IMR-90 (cell line): Measurements from ENCODE around the gene ARHGAP32. TPM values are rescaled to one million over a fixed set of nuclear protein-coding genes. Genes with fewer than 3 reads are reported as not detected.

ENCODE experiments used
- ATAC-seq: fragments of 200-7000 bp; cut with Tn5 transposase; 2 replicates; pipeline ENCODE4 v1.9.1; 2020; ENCODE audit warnings: low read depth, mild to moderate bottlenecking, moderate library complexity
- BruUV-seq: library from RNA; stranded (reverse); fragments of 400-500 nt; replicated peaks from 2 replicates; lab custom pipeline; 2021; lab: Mats Ljungman, UMichigan
- CTCF ChIA-PET: fragments of 300-600 bp; formaldehyde crosslinking; extraction: SDS; loops from one replicate; lab custom pipeline; 2021; ENCODE audit warnings: antibody characterized with exemption; lab: Yijun Ruan, JAX
- POLR2A ChIA-PET: fragments of 300-600 bp; sonication (Branson Sonifier 250); formaldehyde crosslinking; loops from one replicate; lab custom pipeline; 2022; ENCODE audit warnings: antibody characterized with exemption; ENCODE audit not compliant: unreplicated experiment; lab: Charles Lee
- DNase-seq: peaks from one replicate; pipeline ENCODE4 v3.0.0; 2013
- H2AFZ ChIP-seq: replicated peaks from 2 replicates; pipeline ENCODE3; 2013; ENCODE audit warnings: low read length, mild to moderate bottlenecking; ENCODE audit not compliant: poor library complexity
- H2AK5ac ChIP-seq: 2 replicates; pipeline ENCODE4 v1.6.1; 2013; ENCODE audit warnings: low read depth, low read length, inconsistent platforms
- H2AK9ac ChIP-seq: replicated peaks from 2 replicates; pipeline ENCODE3; 2013; ENCODE audit warnings: mild to moderate bottlenecking, low read depth, low read length, moderate library complexity; ENCODE audit not compliant: poor library complexity
- H2BK120ac ChIP-seq: 2 replicates; pipeline ENCODE4 v1.6.1; 2013; ENCODE audit warnings: low read depth, low read length, inconsistent platforms
- H2BK15ac ChIP-seq: 3 replicates; pipeline ENCODE4 v1.6.1; 2013; ENCODE audit warnings: low read depth, low read length, inconsistent platforms
- H2BK20ac ChIP-seq: 2 replicates; pipeline ENCODE4 v1.6.1; 2013; ENCODE audit warnings: low read depth, mild to moderate bottlenecking, inconsistent platforms, low read length, moderate library complexity
- H2BK5ac ChIP-seq: 2 replicates; pipeline ENCODE4 v1.6.1; 2013; ENCODE audit warnings: mild to moderate bottlenecking, low read depth, low read length, inconsistent platforms; ENCODE audit not compliant: poor library complexity, severe bottlenecking
- H3K14ac ChIP-seq: replicated peaks from 2 replicates; pipeline ENCODE4 v1.6.1; 2013; ENCODE audit warnings: low read depth, low read length, inconsistent platforms
- H3K18ac ChIP-seq: 2 replicates; pipeline ENCODE4 v1.6.1; 2013; ENCODE audit warnings: low read depth, low read length, control low read depth
- H3K23ac ChIP-seq: 2 replicates; pipeline ENCODE4 v1.6.1; 2013; ENCODE audit warnings: low read depth, low read length, inconsistent platforms
- H3K27ac ChIP-seq: 2 replicates; pipeline ENCODE4 v1.5.1; 2013; ENCODE audit warnings: mild to moderate bottlenecking, control low read depth, low read length; ENCODE audit not compliant: insufficient read depth
- H3K27me3 ChIP-seq: 2 replicates; pipeline ENCODE4 v1.6.1; 2013; ENCODE audit warnings: low read length; ENCODE audit not compliant: control insufficient read depth, insufficient read depth
- H3K36me3 ChIP-seq: 2 replicates; pipeline ENCODE4 v1.6.1; 2013; ENCODE audit warnings: low read length, mixed read lengths; ENCODE audit not compliant: control insufficient read depth, insufficient read depth
- H3K4ac ChIP-seq: 2 replicates; pipeline ENCODE4 v1.6.1; 2013; ENCODE audit warnings: low read depth, low read length, inconsistent platforms
- H3K4me1 ChIP-seq: 2 replicates; pipeline ENCODE4 v1.6.1; 2013; ENCODE audit warnings: low read length, mixed read lengths; ENCODE audit not compliant: control insufficient read depth, insufficient read depth
- H3K4me2 ChIP-seq: 2 replicates; pipeline ENCODE4 v1.6.1; 2013; ENCODE audit warnings: low read depth, mild to moderate bottlenecking, control low read depth, low read length, moderate library complexity
- H3K4me3 ChIP-seq: 2 replicates; pipeline ENCODE4 v1.5.1; 2013; ENCODE audit warnings: low read depth, mild to moderate bottlenecking, control low read depth, low read length, moderate library complexity; ENCODE audit not compliant: insufficient read depth
- H3K56ac ChIP-seq: 2 replicates; pipeline ENCODE4 v1.6.1; 2013; ENCODE audit warnings: low read length, inconsistent platforms; ENCODE audit not compliant: insufficient read depth; ENCODE audit errors: extremely low read depth
- H3K79me1 ChIP-seq, 2 experiments: 2 replicates each; pipeline ENCODE4 v1.6.1; 2013; ENCODE audit warnings: low read length in 2 of 2, inconsistent platforms in 1 of 2, low read depth in 1 of 2
- H3K9ac ChIP-seq: 2 replicates; pipeline ENCODE4 v1.6.1; 2013; ENCODE audit warnings: low read depth, low read length, control low read depth
- H3K9me1 ChIP-seq: 2 replicates; pipeline ENCODE4 v1.6.1; 2013; ENCODE audit warnings: low read length, inconsistent platforms; ENCODE audit not compliant: insufficient read depth
- H3K9me3 ChIP-seq: 2 replicates; pipeline ENCODE4 v1.6.1; 2013; ENCODE audit warnings: low read length; ENCODE audit not compliant: control insufficient read depth, insufficient read depth
- H4K20me1 ChIP-seq: 2 replicates; pipeline ENCODE4 v1.6.1; 2013; ENCODE audit warnings: low read length, inconsistent platforms; ENCODE audit not compliant: insufficient read depth
- H4K5ac ChIP-seq: 2 replicates; pipeline ENCODE4 v1.6.1; 2013; ENCODE audit warnings: mild to moderate bottlenecking, low read depth, low read length, control low read depth
- H4K8ac ChIP-seq, 2 experiments: 2 replicates each; pipeline ENCODE4 v1.6.1; 2013; ENCODE audit warnings: low read depth in 2 of 2, low read length in 2 of 2, control low read depth in 1 of 2, inconsistent platforms in 1 of 2
- H4K91ac ChIP-seq: 2 replicates; pipeline ENCODE4 v1.6.1; 2013; ENCODE audit warnings: low read depth, low read length, inconsistent platforms; ENCODE audit not compliant: insufficient read depth
- BHLHE40 ChIP-seq: fragments of 150-350 bp; IDR thresholded peaks from 2 replicates; pipeline ENCODE4 v1.6.1; 2016; ENCODE audit warnings: mild to moderate bottlenecking, low read depth, low read length
- CEBPB ChIP-seq: IDR thresholded peaks from 2 replicates; pipeline ENCODE4 v1.6.1; 2012; ENCODE audit warnings: low read depth, low read length, improper control_type of control experiment
- CHD1 ChIP-seq: IDR thresholded peaks from 2 replicates; pipeline ENCODE4 v1.6.1; 2012; ENCODE audit warnings: low read depth, low read length, improper control_type of control experiment
- FOS ChIP-seq: fragments of 150-350 bp; IDR thresholded peaks from 2 replicates; pipeline ENCODE4 v1.6.1; 2016; ENCODE audit warnings: low read depth, low read length
- MAFK ChIP-seq: IDR thresholded peaks from 2 replicates; pipeline ENCODE4 v1.6.1; 2012; ENCODE audit warnings: low read depth, low read length, improper control_type of control experiment
- MAZ ChIP-seq: IDR thresholded peaks from 2 replicates; pipeline ENCODE4 v1.6.1; 2012; ENCODE audit warnings: low read depth, mild to moderate bottlenecking, low read length, improper control_type of control experiment, moderate library complexity, borderline replicate concordance
- MXI1 ChIP-seq: IDR thresholded peaks from 2 replicates; pipeline ENCODE4 v1.6.1; 2012; ENCODE audit warnings: low read depth, mild to moderate bottlenecking, low read length, moderate library complexity, borderline replicate concordance
- NFE2L2 ChIP-seq: fragments of 150-350 bp; IDR thresholded peaks from 2 replicates; pipeline ENCODE4 v1.6.1; 2016; ENCODE audit warnings: low read depth, mild to moderate bottlenecking, low read length
- POLR2A ChIP-seq: IDR thresholded peaks from 2 replicates; pipeline ENCODE4 v1.6.1; 2012; ENCODE audit warnings: mild to moderate bottlenecking, low read depth, low read length
- RAD21 ChIP-seq: IDR thresholded peaks from 2 replicates; pipeline ENCODE4 v1.6.1; 2012; ENCODE audit warnings: low read length, improper control_type of control experiment
- RCOR1 ChIP-seq: IDR thresholded peaks from 2 replicates; pipeline ENCODE4 v1.6.1; 2012; ENCODE audit warnings: mild to moderate bottlenecking, low read length, improper control_type of control experiment; ENCODE audit not compliant: insufficient replicate concordance
- RFX5 ChIP-seq: IDR thresholded peaks from 2 replicates; pipeline ENCODE4 v1.8.0; 2012; ENCODE audit warnings: low read depth, mild to moderate bottlenecking, low read length, moderate library complexity
- SMC3 ChIP-seq: fragments of 150-350 bp; IDR thresholded peaks from 2 replicates; pipeline ENCODE4 v1.6.1; 2016; ENCODE audit warnings: low read depth, mild to moderate bottlenecking, antibody characterized with exemption, low read length, moderate library complexity
- WGBS, 2 experiments: methylation state at CpG; one replicate each; pipeline versions ENCODE4 v1.1.5 to v1.1.7; 2013; ENCODE audit warnings: missing lambda C conversion rate in 2 of 2; ENCODE audit not compliant: insufficient read length in 1 of 2; ENCODE audit errors: extremely low coverage in 2 of 2; 5-methylcytosine and 5-hydroxymethylcytosine counted together
- dilution Hi-C: fragments of 300-500 bp; cut with HindIII; formaldehyde crosslinking; loops from one replicate; pipeline ENCODE4 v1.14.3; 2018; ENCODE audit warnings: low sequenced_read_pairs; ENCODE audit not compliant: unreplicated experiment
- in situ Hi-C: fragments of 300-500 bp; cut with MboI; formaldehyde crosslinking; loops from 3 replicates; pipeline ENCODE4 v1.14.3; 2019; ENCODE audit warnings: low sequenced_read_pairs, inconsistent platforms, mixed read lengths
- intact Hi-C: fragments of 100-400 bp; cut with micrococcal nuclease; formaldehyde crosslinking; loops from 2 replicates; pipeline ENCODE4 v1.10.0; 2022
- polyA plus RNA-seq, 3 experiments: library from polyadenylated mRNA; depleted of rRNA; stranded (reverse); fragments of >200 nt; gene quantifications; 2 replicates each; pipeline ENCODE4 v1.2.3, GENCODE V29; 2012; ENCODE audit warnings: low replicate concordance in 1 of 3
- total RNA-seq: library from RNA; depleted of rRNA; stranded (reverse); fragments of >200 nt; gene quantifications from 2 replicates; pipeline ENCODE4 v1.2.3, GENCODE V29; 2012
- TF ChIP-seq, protein P1 (sequence below): fragments of 150-350 bp; IDR thresholded peaks from 2 replicates; pipeline ENCODE4 v1.6.1; 2017; ENCODE audit warnings: mild to moderate bottlenecking, antibody characterized with exemption, low read length, low read depth
- TF ChIP-seq, protein P2 (sequence below): fragments of 150-350 bp; IDR thresholded peaks from 2 replicates; pipeline ENCODE4 v1.6.1; 2016; ENCODE audit warnings: low read depth, mild to moderate bottlenecking, low read length, moderate library complexity, borderline replicate concordance
- TF ChIP-seq, protein P3 (sequence below): conservative IDR thresholded peaks from 2 replicates; pipeline ENCODE4 v1.5.1; 2012; ENCODE audit warnings: mild to moderate bottlenecking, low read depth, low read length, improper control_type of control experiment

The ARHGAP32 gene
- total and polyA plus RNA-seq, 2 of the 4 experiments (the other 2 are of a cell fraction): 4.1 to 8.4 TPM

DNA sequence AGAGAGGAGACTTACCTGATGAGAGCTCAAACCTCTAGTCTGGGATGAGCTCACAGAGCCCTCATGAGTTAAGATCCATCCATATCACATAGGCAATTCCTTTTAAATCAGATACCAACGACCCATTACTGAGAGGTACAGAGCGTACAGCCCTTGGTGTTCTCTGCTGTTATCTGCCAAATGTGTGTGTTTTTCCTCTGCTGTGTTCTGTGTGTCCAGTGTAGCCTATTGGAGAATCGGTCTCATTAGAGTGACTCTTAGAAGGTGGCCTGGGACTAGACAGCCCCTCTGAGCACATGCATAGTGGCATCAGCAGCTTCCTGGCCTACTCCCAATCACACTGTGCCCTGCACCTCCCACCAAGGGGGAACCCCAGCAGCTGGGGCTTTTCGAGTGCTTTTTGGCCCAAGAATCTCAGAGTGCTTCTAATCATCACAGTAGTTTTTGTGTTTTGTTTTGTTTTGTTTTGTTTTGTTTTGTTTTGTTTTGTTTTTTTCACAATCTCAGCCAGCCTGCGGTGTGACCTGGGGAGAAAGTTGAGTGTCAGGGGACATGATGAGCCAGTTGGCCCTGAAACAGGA, 274.9 kb downstream of the ARHGAP32 start:
- no peak overlapping the region for H3K4me3 ChIP-seq
- no peak overlapping the region for H4K91ac ChIP-seq
- no peak overlapping the region for H3K4ac ChIP-seq
- H3K9me1 ChIP-seq: no peaks in the 10 kb centered on the region
- H3K9ac ChIP-seq: no peak overlapping the region
- H2AFZ ChIP-seq: no peak overlapping the region
- WGBS, 2 experiments: no CpG with 5 or more reads among the region's 5 CpGs
- H2BK15ac ChIP-seq: no peak overlapping the region
- H2BK120ac ChIP-seq: no peak overlapping the region
- H3K27ac ChIP-seq: no peak overlapping the region
- H3K4me1 ChIP-seq: no peaks in the 10 kb centered on the region
- no peak overlapping the region for H3K4me2 ChIP-seq
- DNase-seq: no peak
- ATAC-seq: no peak
- TF ChIP-seq RCOR1: no peak
- TF ChIP-seq MAFK: no peak
- no peak for TF ChIP-seq MAZ
- TF ChIP-seq RFX5: no peak
- TF ChIP-seq MXI1: no peak
- TF ChIP-seq RAD21: no peak
- no peak for TF ChIP-seq CHD1
- no peak for TF ChIP-seq CEBPB
- TF ChIP-seq, protein P1, sequence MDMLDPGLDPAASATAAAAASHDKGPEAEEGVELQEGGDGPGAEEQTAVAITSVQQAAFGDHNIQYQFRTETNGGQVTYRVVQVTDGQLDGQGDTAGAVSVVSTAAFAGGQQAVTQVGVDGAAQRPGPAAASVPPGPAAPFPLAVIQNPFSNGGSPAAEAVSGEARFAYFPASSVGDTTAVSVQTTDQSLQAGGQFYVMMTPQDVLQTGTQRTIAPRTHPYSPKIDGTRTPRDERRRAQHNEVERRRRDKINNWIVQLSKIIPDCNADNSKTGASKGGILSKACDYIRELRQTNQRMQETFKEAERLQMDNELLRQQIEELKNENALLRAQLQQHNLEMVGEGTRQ: no peak
- no peak for TF ChIP-seq NFE2L2
- TF ChIP-seq SMC3: no peak
- no peak for TF ChIP-seq FOS
- TF ChIP-seq BHLHE40: no peak
- TF ChIP-seq, protein P2, sequence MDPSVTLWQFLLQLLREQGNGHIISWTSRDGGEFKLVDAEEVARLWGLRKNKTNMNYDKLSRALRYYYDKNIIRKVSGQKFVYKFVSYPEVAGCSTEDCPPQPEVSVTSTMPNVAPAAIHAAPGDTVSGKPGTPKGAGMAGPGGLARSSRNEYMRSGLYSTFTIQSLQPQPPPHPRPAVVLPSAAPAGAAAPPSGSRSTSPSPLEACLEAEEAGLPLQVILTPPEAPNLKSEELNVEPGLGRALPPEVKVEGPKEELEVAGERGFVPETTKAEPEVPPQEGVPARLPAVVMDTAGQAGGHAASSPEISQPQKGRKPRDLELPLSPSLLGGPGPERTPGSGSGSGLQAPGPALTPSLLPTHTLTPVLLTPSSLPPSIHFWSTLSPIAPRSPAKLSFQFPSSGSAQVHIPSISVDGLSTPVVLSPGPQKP: no peak
- TF ChIP-seq POLR2A: no peak
- TF ChIP-seq, protein P3, sequence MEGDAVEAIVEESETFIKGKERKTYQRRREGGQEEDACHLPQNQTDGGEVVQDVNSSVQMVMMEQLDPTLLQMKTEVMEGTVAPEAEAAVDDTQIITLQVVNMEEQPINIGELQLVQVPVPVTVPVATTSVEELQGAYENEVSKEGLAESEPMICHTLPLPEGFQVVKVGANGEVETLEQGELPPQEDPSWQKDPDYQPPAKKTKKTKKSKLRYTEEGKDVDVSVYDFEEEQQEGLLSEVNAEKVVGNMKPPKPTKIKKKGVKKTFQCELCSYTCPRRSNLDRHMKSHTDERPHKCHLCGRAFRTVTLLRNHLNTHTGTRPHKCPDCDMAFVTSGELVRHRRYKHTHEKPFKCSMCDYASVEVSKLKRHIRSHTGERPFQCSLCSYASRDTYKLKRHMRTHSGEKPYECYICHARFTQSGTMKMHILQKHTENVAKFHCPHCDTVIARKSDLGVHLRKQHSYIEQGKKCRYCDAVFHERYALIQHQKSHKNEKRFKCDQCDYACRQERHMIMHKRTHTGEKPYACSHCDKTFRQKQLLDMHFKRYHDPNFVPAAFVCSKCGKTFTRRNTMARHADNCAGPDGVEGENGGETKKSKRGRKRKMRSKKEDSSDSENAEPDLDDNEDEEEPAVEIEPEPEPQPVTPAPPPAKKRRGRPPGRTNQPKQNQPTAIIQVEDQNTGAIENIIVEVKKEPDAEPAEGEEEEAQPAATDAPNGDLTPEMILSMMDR: no peak
- dilution Hi-C loops: no loop called here
- ChIA-PET POLR2A (no interaction called here), CTCF (no interaction called here)
- no peak overlapping the region for H3K56ac ChIP-seq
- in situ Hi-C loops: no loop called here
- intact Hi-C loops: no loop called here
- H2AK9ac ChIP-seq: no peak overlapping the region
- no peak overlapping the region for H2BK20ac ChIP-seq
- H4K5ac ChIP-seq: no peak overlapping the region
- no peak overlapping the region for H4K8ac ChIP-seq
- no peak overlapping the region for H3K14ac ChIP-seq
- no peak overlapping the region for H2AK5ac ChIP-seq
- peaks cover 50% of the 10 kb centered on the region for H3K27me3 ChIP-seq
- no peak overlapping the region for H3K23ac ChIP-seq
- H3K9me3 ChIP-seq: no peaks in the 10 kb centered on the region
- no peak overlapping the region for H2BK5ac ChIP-seq
- BruUV-seq: no TSS peak
- no peak overlapping the region for H3K18ac ChIP-seq
- no peaks in the 10 kb centered on the region for H3K79me1 ChIP-seq
- H4K20me1 ChIP-seq: no peaks in the 10 kb centered on the region
- H3K36me3 ChIP-seq: no peaks in the 10 kb centered on the region
